GM21423 (cell line): ENCODE measurements around the gene DDTL.
"Not testable (repeated sequence)": the region's sequence is repeated elsewhere in the genome, so short reads cannot be mapped to it uniquely, and the experiment has no call there.

Experiments
- ATAC-seq: cut with Tn5 transposase; IDR thresholded peaks from one replicate; pipeline ENCODE4 v1.9.1; 2021; ENCODE audit warnings: mild to moderate bottlenecking, moderate library complexity; ENCODE audit not compliant: unreplicated experiment

DDTL gene

DNA sequence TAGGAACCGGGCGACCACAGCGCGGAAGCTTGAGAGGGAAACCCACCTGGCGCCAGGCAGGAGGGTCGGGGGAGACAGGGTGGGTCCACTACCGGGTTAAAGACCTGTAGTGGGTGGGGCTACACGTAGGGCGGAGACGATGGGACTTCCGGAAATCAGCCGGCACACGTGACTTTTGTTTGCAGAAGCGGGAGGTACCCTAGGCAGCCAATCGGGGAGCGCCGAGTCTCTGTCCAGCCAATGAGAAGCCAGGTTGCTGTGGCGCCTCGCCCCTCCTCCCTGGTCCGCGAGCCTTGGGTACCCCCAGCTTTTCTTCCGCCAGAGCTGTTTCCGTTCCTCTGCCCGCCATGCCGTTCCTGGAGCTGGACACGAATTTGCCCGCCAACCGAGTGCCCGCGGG lies at the start of gene DDTL:
Gene DDTL (plus strand): TSS at position 321 of the 400 bp plus-strand sequence. CDS start 27 bp downstream, at position 348.
- peak; percentile 94 for ATAC-seq

DNA sequence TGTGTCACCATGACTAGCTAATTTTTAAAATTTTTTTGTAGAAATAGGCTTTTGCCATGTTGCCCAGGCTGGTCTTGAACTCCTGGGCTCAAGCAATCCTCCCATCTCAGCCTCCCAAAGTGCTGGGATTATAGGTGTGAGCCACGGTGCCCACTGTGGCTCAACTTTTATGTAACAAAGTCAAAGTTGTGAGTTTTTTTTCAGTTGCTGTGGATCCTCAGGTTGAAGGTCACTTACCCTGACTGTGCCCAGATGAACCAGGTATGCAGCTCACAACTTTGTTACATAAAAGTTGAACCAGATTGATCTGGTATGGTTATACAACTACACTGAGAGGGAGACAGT lies 46.4 kb upstream of the DDTL start:
- ATAC-seq = not testable (repeated sequence)

DNA sequence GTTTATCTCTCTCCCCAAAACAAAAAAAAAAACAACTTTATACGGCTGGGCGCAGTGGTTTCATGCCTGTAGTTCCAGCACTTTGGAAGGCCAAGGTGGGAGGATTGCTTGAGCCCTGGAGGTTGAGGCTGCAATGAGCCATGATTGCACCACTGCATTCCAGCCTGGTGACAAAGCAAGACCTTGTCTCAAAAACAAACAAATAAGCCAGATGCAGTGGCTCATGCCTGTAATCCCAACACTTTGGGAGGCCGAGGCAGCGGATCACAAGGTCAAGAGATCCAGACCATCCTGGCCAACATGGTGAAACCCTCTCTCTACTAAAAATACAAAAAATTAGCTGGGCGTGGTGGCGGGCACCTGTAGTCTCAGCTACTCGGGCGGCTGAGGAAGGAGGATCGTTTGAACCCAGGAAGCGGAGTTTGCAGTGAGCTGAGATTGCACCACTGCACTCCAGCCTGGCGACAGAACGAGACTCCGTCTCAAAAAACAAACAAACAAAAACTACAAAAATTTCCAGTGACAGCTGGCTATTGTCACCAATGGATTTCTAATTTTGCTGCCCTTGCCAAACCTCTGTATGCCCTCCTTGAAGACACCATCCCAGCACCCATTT lies 45.0 kb upstream of the DDTL start:
- ATAC-seq = not testable (repeated sequence)

DNA sequence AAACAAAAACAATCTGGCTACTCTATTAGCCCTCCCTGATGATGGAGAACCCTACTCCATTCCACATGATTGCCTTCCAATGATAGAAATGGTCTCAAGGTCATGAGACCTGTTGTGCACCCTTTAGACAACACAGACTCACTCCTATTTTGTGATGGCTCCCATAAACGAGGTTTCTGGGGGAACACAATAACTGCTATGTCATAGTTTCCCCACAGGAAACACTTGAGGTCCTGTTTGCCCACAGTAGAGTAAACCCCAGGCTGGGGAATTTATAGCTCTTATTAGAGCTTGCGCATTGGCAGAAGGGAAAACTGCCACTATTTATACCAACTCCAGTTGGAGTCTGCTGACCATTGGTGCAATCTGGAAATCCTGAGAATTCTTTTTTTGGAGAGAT lies 43.8 kb upstream of the DDTL start:
- no peak for ATAC-seq

DNA sequence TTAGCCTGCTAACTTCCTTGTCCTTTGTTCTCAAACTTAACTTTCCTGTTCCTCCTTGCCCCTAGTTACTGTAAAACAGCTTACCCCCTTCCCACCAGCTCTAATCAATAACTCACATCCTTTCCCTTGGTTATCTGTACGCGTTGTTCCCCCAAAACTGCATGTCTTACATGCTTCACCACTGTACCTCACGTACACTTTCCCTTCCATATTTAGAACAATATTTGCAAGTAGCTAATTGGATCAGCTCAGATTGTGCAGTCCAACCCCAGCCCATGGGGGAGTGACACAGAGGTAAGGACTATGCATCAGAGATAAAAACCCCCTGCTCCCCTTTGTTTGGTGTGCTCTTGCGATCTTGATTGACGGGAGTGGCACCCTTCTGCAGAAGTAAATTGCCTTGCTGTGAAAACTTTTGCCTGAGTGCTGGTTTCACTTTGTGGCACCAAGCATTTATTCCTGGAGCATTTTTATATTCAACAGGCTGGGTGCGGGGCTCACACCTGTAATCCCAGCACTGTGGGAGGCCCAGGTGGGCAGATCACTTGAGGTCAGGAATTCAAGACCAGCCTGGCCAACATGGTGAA lies 41.6 kb upstream of the DDTL start:
- no peak for ATAC-seq

DNA sequence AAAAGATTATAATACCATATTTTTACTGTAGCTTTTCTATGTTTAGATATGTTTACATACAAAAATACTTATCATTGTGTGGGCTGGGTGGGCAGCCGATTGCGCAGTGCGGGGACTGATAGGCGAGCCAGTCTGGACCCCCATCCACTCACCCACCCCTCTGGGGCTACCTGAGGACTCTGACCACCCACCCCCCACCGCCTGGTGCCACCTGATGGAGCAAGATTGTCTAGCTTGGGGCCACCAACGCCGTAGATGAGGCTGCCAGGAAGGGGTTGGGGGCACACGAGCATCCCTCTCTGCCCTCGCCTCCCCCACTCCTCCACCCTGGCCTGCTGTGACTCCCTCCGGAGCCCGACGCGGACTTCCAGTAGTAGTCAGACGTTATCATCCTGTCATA lies 40.1 kb upstream of the DDTL start:
- ATAC-seq = no peak

DNA sequence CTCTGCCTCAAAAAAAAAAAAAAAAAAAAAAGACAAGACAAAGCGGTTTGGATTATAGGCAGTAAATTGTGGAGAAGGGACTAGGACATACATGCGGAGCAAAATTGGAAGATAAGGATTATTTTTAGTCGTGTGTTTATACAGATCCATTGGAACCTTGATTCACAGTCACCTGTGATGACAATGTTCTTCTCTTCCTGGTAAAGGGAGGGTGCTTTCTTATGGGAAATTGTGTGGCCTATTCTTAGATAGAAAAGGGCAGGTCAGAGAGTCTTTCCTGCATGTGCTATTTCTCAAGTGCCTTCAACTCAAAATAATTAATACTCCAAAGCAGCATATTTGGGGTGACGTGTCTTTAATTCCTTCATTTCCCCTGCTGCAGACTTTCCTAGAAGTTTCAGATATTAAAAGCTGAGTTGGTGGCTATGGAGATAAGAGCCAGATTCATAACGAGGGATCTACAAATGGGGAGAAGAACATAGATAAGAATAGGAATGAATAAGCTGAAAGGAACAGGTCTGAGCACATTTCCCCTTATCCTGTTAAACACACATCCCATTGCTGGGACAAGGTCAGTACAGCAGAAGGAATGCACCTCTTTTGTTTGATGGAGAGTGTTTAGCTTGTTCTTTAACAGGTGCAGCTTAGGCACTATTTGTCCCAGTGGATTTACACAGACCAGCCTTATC lies 28.2 kb upstream of the DDTL start:
- ATAC-seq = no peak

DNA sequence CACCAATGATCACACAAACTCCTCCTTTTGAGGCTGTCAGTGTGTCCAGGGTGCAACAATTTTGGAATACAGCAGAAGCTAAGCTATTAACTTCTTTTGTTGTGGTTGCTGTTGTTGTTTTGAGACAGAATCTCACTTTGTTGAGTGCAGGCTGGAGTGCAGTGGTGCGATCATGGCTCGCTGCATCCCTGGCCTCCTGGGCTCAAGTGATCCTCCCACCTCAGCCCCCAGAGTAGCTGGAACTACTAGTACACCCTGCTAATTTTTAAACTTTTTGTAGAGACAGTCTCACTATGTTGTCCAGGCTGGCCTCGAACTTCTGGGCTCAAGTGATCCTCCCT lies 27.7 kb upstream of the DDTL start:
- no peak for ATAC-seq

DNA sequence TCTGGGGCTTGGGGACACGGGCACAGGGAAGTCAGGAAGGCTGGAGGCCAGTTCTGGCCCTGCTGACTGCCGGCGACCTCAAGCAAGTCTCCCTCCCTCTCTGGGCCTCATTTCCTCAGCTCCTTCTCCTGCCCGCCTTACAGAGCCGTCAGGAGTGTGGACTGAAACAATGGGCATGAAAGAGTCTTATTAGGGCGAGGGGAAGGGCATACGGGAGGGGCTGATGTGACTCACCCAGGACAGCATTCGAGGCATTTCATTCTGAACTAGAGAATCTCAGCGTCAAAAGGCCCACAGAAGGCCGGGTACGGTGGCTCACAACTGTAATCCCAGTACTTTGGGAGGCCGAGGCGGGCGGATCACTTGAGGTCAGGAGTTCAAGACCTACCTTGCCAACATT lies 26.5 kb upstream of the DDTL start:
- not testable (repeated sequence) for ATAC-seq

DNA sequence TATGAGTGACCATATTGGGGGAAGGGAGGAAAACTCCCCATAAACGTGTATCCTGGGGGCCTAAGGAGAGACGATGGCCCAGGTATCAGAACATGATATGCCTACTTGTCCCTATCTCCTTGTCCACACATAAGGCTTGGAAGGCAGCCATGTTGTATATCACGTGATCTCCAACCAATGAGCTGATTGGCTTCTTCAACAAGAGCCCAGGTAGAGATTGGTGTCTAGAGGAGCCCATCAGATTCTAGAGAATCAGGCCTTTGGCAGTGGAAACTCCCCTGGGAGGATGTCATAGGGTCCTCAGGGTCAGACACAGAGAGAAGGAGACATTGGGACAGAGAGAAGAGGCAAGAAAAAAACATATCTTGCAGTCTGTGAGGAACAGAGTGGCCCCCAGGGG lies 19.3 kb upstream of the DDTL start:
- ATAC-seq = not testable (repeated sequence)

DNA sequence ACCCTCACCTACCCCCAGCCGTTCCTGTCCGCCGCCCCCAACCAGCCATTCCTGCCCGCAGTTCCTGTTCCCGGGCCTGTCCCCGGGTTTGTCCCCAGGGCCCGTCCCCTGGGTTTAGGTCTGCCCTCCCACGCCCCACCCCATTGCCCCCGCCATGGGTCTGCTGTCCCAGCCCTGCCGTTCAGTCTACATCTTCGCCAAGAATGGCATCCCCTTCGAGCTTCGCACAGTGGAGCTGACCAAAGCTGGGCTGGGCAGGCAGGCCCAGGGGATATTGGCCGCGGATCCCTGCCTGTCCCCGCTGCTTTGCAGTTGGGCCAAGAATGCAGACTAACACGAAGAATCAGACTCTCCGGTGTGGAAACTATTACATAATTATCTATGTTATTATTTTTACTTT lies 16.9 kb upstream of the DDTL start:
- ATAC-seq = not testable (repeated sequence)

DNA sequence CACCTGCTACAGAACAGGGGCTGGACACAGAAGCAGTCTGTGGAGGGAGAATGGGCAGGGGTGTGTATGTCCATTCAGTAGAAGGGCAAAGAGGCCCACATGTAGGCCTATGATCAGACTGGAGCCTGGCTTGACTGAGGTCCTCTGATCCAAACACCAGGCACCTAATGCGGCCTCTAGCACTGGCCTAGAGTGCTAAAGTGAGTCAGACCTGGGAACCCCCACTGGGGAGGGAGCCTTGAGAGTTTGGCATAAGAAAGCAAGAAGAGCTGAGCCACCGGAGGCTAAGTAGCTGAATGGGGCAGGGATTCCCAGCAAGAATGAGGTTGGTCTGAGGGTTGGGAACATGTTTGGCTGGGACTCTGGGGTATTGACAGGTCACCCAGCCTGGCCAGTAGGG lies 15.3 kb upstream of the DDTL start:
- ATAC-seq = not testable (repeated sequence)

DNA sequence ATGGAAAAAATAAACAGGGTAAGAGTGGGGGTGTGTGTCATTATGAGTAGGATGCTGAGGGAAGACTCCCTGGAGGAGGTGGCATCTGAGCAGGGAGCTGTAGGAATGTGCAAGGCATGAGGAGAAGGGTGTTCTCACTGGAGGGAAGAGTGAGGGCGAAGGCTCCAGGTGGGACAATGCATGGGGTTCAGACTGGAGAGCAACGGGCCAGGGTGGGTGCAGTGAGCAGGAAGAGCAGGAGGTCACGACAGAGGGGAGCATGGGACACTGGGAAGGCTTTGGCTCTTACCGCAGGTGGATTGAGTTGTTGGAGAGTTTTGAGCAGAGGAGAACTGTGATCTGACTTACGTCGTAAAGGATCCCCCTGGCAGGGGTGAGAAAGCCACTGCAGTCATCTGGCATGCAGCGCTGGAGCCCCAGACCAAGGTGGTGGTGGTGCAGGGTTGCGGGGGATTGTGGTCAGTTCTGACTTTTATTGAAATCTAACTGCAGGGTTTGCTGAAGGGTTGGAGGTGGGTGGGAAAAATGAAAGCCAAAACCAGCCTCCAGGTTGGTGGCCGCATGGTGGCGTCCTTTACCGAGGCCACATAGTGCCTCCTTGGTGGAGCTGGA lies 13.8 kb upstream of the DDTL start:
- ATAC-seq = not testable (repeated sequence)

DNA sequence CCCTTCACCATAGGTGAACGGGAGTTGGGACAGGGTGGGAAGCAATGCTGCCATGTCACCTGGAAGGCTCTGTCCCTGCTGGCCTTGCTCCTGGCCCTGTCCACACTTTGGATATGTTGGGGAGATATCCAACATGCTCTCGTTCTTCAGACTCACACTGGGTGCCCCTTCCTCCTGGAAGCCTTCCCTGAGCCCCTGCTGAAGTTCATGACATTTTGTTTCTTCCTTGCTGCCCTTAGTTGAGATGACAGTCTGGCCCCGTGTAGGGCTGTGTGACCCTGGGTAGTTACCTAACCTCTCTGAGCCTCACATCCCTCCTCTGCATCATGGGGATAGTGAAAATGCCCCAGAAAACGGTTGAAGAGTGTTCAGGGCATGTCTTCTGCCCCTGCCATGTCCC lies 13.2 kb upstream of the DDTL start:
- ATAC-seq = not testable (repeated sequence)

DNA sequence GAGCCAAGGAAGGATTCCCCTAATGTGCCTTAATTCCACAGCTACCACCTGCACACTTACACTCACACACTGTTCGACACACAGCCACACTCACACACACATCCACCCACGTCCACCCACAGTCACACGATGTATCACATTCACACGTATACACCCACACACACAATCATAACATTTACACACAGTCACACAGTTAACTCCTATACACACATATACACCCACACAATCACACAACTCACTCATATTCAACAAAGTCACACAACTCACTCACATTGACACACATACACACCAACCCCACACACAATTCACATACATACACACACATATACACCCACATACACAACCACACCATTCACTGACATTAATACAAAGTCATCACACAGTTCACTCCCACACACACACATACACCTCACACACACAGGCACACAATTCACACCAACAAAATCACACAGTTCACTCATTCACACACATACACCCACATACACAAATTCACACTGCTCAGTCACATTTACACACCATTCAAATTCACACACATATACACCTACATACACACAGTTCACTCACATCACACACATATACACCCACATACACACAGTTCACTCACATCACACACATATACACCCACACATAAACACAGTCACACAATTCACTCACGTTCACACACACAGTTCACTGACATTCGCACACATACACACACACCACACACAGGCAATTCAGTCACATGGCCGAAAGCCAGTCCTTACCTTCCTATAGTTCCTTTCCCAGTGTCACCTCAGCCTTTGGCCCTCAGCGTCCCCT lies 12.3 kb upstream of the DDTL start:
- not testable (repeated sequence) for ATAC-seq

DNA sequence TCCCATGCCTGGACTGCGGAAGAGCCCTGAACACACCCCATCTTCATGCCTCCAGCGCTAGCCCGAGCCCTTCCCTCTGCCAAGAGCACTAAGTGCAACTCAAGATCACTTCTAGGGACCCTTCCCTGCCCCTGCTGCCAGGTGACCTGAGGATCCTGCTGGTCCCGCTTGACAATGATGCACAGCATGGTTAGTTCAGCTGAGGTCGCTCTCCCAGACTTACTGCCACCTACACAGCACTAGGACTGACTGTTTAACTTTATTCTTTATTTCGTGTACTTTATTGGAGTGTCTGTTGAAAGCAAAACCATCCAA lies 11.7 kb upstream of the DDTL start:
- not testable (repeated sequence) for ATAC-seq

DNA sequence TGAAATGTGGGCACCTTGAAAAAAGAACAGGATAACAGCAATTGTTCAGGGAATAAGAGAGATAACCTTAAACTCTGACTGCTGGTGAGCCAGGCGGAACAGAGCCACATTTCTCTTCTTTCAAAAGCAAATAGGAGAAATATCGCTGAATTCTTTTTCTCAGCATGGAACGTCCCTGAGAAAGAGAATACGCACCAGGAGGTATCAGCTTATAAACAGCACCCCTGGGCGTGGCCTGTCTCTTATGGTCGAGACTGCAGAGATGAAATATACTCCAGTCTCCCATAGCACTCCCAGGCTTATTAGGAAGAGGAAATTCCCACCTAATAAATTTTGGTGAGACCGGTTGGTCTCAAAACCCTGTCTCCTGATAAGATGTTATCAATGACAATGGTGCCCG lies 10.8 kb upstream of the DDTL start:
- ATAC-seq = not testable (repeated sequence)

DNA sequence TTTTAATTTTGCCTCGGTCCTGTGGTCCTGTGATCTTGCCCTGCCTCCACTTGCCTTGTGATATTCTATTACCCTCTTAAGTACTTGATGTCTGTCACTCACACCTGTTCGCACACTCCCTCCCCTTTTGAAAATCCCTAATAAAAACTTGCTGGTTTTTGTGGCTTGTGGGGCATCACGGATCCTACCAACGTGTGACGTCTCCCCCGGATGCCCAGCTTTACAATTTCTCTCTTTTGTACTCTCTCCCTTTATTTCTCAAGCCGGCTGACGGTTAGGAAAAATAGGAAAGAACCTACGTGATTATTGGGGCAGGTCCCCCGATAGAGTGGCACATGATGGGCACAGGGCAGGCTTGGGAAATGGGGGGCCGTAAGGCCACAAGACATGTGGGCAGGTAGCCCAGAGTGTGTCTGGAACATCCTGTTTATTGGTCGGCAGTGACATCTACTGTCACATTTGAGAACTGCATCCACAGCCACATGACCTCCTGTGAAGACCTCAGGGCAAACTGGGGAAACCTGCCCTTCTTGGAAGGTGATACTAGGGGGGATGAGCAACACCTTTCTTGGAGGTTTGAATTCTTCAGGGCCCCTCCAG lies 10.3 kb upstream of the DDTL start:
- ATAC-seq = not testable (repeated sequence)

DNA sequence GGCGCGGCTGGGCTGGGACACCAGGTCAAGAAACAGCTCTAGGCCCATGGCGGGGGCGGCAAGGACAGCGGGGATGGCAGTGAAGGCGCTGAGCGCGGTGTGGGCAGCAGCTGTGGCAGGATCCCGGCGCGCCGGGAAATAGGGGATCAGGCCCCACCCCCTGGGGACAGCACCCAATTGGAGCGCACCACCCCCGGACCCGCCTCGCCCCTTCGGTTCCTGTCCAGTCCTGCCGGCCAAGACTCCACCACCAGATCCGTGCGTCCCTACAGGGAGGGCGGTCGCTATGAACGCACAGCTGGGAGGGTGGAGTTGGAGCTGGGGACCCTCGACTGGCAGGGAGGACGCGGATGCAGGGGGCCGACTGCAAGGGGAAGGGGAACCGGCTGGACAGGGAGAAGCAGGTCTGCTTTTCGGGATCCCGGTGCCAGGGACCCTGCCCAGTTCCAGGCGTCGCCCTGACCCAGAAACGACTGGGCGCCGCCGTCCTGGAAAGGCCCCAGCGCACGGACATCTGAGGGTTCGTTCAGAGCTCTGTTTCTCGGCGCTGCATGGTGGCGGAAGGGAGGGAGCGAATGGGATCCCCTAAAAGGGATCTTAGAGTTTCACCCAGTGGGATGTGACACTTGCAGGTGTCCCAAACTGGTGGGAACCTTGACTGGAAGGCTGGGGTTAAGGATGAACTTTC lies 5.5 kb upstream of the DDTL start, which contains the start of gene GSTT2B:
Gene GSTT2B (minus strand): TSS at position 112 of the 688 bp plus-strand sequence. CDS start 64 bp downstream, at position 48.
- ATAC-seq = not testable (repeated sequence)

DNA sequence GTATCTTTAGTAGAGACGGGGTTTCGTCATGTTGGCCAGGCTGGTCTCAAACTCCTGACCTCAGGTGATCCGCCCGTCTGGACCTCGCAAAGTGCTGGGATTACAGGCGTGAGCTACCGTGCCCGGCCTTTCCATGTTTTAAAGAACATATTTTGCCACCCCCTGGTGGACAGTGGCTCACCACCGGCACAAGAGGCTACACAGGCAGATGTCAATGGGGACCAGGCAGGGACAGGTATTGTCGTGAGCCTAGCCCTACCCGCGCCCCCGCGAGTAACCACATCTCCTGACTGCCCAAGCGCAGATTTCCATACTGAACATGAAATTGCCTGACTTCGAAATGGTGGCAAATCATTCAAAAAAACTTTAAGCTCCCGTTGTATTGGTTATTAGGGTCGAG lies 594 bp upstream of the DDTL start:
- ATAC-seq = not testable (repeated sequence)
